Measurements from ENCODE around the gene NMD3. TPM values are rescaled to one million over a fixed set of nuclear protein-coding genes. Genes with fewer than 3 reads are reported as not detected.
"Not testable (repeated sequence)": the region's sequence is repeated elsewhere in the genome, so short reads cannot be mapped to it uniquely, and the experiment has no call there.

NMD3 gene
- polyA plus RNA-seq, 2 of the 4 experiments (the other 2 are of a cell fraction) = 53.4 to 66.5 TPM

DNA sequence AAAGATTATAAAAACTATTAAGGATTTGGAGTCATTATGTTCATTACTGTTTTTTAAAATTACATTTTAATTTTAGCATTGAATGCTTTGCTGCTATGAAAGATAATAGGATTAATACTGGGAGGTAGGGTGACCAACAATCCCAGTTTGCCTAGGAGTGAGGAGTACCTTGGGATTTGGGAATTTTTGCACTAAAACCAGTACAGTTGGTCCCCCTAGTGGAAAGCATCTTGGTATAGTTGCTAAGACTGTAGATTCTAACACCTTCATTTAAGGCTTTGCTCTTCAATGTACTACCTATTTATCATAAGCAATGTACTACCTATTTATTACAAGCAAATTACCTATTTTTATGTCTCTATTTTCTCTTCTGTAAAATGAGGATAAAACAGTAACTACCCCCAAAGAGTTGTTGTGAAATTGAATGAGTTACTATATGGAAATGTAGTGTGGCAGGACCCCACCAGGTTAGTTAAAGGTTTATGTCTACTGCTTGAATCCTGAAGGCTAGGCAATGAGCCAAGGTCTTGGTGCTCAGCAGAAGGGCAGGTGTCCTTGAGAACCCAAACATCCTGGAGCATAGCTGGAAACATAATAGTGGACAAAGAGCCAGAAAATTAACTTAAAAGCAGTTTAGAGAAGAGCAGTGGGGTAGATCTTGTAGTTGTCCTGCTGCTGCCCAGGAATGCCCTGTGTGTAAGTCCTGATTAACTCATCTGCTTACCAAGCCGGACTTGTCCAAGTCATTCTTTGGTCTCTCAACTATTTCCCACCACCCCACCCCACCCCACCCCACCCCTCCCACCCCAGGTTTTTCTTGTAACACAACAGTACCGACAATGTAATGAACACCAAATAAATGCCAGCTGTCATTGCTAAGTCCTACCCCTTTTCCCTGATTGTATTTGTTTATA lies 49.2 kb upstream of the NMD3 start:
- H3K4me2 ChIP-seq = no peak overlapping the region
- ATAC-seq = peak in 1 of 2 experiments; percentile 54; a peak in 2 of 6 replicates
- no peak for FAIRE-seq

DNA sequence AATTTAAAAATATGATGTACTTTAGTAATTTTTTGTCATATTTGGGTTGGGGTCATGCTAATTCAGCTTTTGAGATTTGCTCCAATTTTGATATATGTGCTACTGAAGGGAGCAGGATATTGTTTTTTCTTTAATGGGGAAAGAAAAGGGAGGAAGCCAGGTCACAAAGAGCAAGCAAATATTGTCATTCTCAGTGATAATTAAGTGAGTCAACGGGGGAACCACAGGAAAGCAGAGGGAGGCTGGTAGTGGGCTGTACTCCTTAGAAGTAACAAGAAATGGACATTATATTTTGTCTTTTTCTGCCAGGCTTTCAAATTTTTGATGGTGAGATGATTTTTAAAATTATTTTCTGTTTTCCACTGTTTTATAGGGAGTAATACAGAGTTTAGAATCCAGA lies 45.6 kb upstream of the NMD3 start:
- no peak for DNase-seq (ENCODE audit: low read depth in 1 of 2, low spot score in 1 of 2)
- Histone ChIP-seq H3K9me3 (0 out of 3 replicates have a peak, but pooled peaks cover 4% of the 10 kb centered on the region), H3K4me3 (no peak overlapping the region), H3K4me2 (no peak overlapping the region), H3K4me1 (no peaks in the 10 kb centered on the region), H3K27ac (no peak overlapping the region)
- TF ChIP-seq CBX2 (IDR thresholded peaks at IDR 0.05; ENCODE audit: borderline replicate concordance, low read depth) = no peak
- TF ChIP-seq JUNB (IDR thresholded peaks at IDR 0.05) = no peak
- TF ChIP-seq HEYL (CRISPR knock-in tag; IDR thresholded peaks at IDR 0.05) = no peak
- no peak for TF ChIP-seq HOXA7 (CRISPR knock-in tag; IDR thresholded peaks at IDR 0.05)
- no peak for TF ChIP-seq ESRRA (IDR thresholded peaks at IDR 0.05; ENCODE audit: borderline replicate concordance, low read length)
- no peak for TF ChIP-seq KDM5A (IDR thresholded peaks at IDR 0.05)
- no peak for TF ChIP-seq CBX8 (IDR thresholded peaks at IDR 0.05)
- no peak for TF ChIP-seq CHD2 (IDR thresholded peaks at IDR 0.05; ENCODE audit: low read length, partially characterized antibody)
- TF ChIP-seq HOXB5 (CRISPR knock-in tag; IDR thresholded peaks at IDR 0.05) = no peak
- no peak for FAIRE-seq
- ChIA-PET CTCF (no interaction called here), POLR2A (no interaction called here)
- WGBS (ENCODE audit: missing lambda C conversion rate) = 0% methylated on average over 1 of the region's 1 CpG
- ATAC-seq = no peak

More for the DNA sequence above, 49.2 kb upstream of the NMD3 start:
- CTCF ChIA-PET = no interaction called here
- TF ChIP-seq MYC (IDR thresholded peaks at IDR 0.05; ENCODE audit: borderline replicate concordance, low read length) = no peak
- TF ChIP-seq RAD21 (conservative IDR thresholded peaks at IDR 0.05 in 1 of 2, IDR thresholded peaks at IDR 0.05 in 1 of 2) = peak in 1 of 2 experiments; percentile 24; a peak in 1 of 5 replicates
- POLR2A ChIA-PET = no interaction called here
- Histone ChIP-seq H3K27ac (no peak overlapping the region), H3K4me3 (no peak overlapping the region), H3K4me1 (no peaks in the 10 kb centered on the region), H3K9me3 (0 out of 3 replicates have a peak, but pooled peaks cover 4% of the 10 kb centered on the region)
- WGBS (ENCODE audit: missing lambda C conversion rate) = 23% methylated on average over 2 of the region's 2 CpGs
- peak in 1 of 2 experiments; percentile 1 for DNase-seq (ENCODE audit: low read depth in 1 of 2, low spot score in 1 of 2)

DNA sequence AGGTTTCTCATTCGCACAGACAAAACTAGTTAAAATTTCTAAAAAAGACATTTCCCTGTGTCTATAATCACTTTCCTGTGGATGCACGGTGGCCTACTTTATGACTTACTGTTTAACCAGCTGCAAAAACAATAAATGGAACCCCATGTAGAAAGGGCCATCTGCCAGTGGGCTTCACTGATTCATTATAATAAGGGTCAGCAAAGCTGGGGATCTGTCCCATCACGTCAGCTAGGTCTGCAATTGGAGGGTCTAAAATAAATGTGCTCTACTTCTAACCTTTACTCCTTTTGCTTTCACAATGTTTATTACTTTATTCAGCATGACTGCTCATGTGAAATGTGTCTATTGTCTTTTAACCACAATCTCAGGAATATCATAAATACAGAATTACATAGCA lies 43.1 kb upstream of the NMD3 start:
- no peak overlapping the region for H3K4me3 ChIP-seq
- CTCF ChIA-PET = interaction anchor here (0.6 kb wide), 2 partner anchors 44 to 623 kb away, joined by 3 to 4 read pairs; no protein-coding TSS in a partner anchor
- no peak overlapping the region for H3K4me2 ChIP-seq
- 35% methylated on average over 3 of the region's 3 CpGs for whole genome bisulfite sequencing (ENCODE audit: missing lambda C conversion rate)
- POLR2A ChIA-PET = no interaction called here
- TF ChIP-seq CTCF (IDR thresholded peaks at IDR 0.05) (no peak), PHF8 (IDR thresholded peaks at IDR 0.05; ENCODE audit: borderline replicate concordance, low read depth) (no peak), TP53 (CRISPR knock-in tag; IDR thresholded peaks at IDR 0.05) (no peak), MAFK (IDR thresholded peaks at IDR 0.05; ENCODE audit: partially characterized antibody) (no peak), KDM5A (IDR thresholded peaks at IDR 0.05) (no peak), SREBF2 (IDR thresholded peaks at IDR 0.05) (no peak)
- TF ChIP-seq, protein P1, sequence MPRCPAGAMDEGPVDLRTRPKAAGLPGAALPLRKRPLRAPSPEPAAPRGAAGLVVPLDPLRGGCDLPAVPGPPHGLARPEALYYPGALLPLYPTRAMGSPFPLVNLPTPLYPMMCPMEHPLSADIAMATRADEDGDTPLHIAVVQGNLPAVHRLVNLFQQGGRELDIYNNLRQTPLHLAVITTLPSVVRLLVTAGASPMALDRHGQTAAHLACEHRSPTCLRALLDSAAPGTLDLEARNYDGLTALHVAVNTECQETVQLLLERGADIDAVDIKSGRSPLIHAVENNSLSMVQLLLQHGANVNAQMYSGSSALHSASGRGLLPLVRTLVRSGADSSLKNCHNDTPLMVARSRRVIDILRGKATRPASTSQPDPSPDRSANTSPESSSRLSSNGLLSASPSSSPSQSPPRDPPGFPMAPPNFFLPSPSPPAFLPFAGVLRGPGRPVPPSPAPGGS (IDR thresholded peaks at IDR 0.05) = no peak
- DNase-seq (ENCODE audit: low read depth in 1 of 2, low spot score in 1 of 2) = no peak
- no peaks in the 10 kb centered on the region for H3K4me1 ChIP-seq
- 0 out of 3 replicates have a peak, but pooled peaks cover 4% of the 10 kb centered on the region for H3K9me3 ChIP-seq
- FAIRE-seq = no peak
- ATAC-seq = no peak
- H3K27ac ChIP-seq = no peak overlapping the region

DNA sequence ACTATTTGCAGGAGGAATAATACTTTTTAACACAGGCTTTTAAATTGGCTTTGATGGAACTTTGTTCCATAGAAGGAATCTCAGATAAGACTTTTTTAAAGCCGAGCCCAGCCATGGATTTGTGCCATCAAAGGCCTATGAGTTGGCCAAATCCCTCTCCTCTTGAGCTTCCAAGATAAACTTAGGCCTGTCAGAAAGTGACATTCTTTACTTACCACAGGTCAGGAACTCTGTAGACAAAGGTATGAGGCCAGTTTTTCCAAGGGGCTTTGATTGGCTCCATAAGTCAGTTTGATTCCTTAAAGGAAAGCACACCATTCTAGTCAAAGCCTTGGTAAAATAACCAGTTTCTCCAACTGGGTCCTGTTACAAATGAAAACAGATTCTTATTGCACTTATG lies 39.7 kb upstream of the NMD3 start:
- CTCF ChIA-PET; POLR2A ChIA-PET; DNase-seq (ENCODE audit: low read depth in 1 of 2, low spot score in 1 of 2); H3K9me3 ChIP-seq; ATAC-seq; H3K4me2 ChIP-seq; H3K27ac ChIP-seq; H3K4me1 ChIP-seq; H3K4me3 ChIP-seq; FAIRE-seq: not testable (repeated sequence)
- WGBS (ENCODE audit: missing lambda C conversion rate) = 25% methylated on average over 1 of the region's 1 CpG
